HCT116 (cell line): ENCODE data around the gene PPP1R12C. TPM values are rescaled to one million over a fixed set of nuclear protein-coding genes. Genes with fewer than 3 reads are reported as not detected.

ENCODE experiments used
- ATAC-seq: fragments of 200-7000 bp; cut with Tn5 transposase; 2 replicates; pipeline ENCODE4 v1.9.1; 2020; ENCODE audit warnings: mild to moderate bottlenecking, moderate library complexity
- BruUV-seq: library from RNA; stranded (reverse); fragments of 400-500 nt; replicated peaks from 2 replicates; lab custom pipeline; 2021; lab: Mats Ljungman, UMichigan
- CTCF ChIA-PET: fragments of 300-600 bp; sonication (Branson Sonifier 250); formaldehyde crosslinking; loops from one replicate; lab custom pipeline; 2021; ENCODE audit warnings: antibody characterized with exemption; lab: Charles Lee
- POLR2A ChIA-PET: fragments of 300-600, 350-600 bp; sonication (Branson Sonifier 250); formaldehyde crosslinking; loops from one replicate; lab custom pipeline; 2021; ENCODE audit warnings: antibody characterized with exemption; lab: Charles Lee
- RAD21 ChIA-PET, 2 experiments: fragments of 300-600 bp; sonication (Branson Sonifier 250); formaldehyde crosslinking; loops; one replicate each; lab custom pipeline; 2023; ENCODE audit warnings: low total read pairs in 2 of 2; ENCODE audit not compliant: uncharacterized antibody in 2 of 2, unreplicated experiment in 2 of 2, low non-redundant PET in 1 of 2; lab: Charles Lee
- DNase-seq: peaks from one replicate; pipeline ENCODE4 v3.0.0-alpha.2; 2010; ENCODE audit warnings: low read depth, low spot score
- H2AFZ ChIP-seq: fragments of 200-600 bp; shearing (Covaris generic), sonication (generic); 2 replicates; pipeline ENCODE4 v1.6.1; 2017; ENCODE audit warnings: low read depth, mixed run types, mixed read lengths, antibody characterized with exemption, low read length; ENCODE audit not compliant: poor library complexity, severe bottlenecking
- H3K27ac ChIP-seq: 2 replicates; pipeline ENCODE4 v1.5.1; 2012; ENCODE audit warnings: low read depth, low read length
- H3K27me3 ChIP-seq: fragments of 200-600 bp; sonication (generic); 2 replicates; pipeline ENCODE4 v1.6.1; 2016; ENCODE audit warnings: mixed run types, low read length, mixed read lengths; ENCODE audit not compliant: insufficient read depth
- H3K36me3 ChIP-seq, 2 experiments: fragments of 200-500 bp in 1 of 2; fragments of 200-600 bp in 1 of 2; sonication (Bioruptor generic) in 1 of 2; sonication (generic) in 1 of 2; 2 replicates each; pipeline versions ENCODE4 v1.5.1 to v1.6.1; 2014 to 2016; ENCODE audit warnings: low read length in 2 of 2, inconsistent platforms in 1 of 2, mixed read lengths in 1 of 2, mixed run types in 1 of 2; ENCODE audit not compliant: insufficient read depth in 2 of 2, control insufficient read depth in 1 of 2
- H3K4me1 ChIP-seq, 2 experiments: fragments of 200-600 bp in 1 of 2; sonication (generic) in 1 of 2; 2 replicates each; pipeline versions ENCODE4 v1.5.1 to v1.6.1; 2012 to 2017; ENCODE audit warnings: low read length in 2 of 2, inconsistent platforms in 1 of 2, mild to moderate bottlenecking in 1 of 2, mixed read lengths in 1 of 2, mixed run types in 1 of 2, moderate library complexity in 1 of 2; ENCODE audit not compliant: insufficient read depth in 2 of 2, control insufficient read depth in 1 of 2
- H3K4me2 ChIP-seq: fragments of 200-600 bp; sonication (generic); 2 replicates; pipeline ENCODE4 v1.6.1; 2017; ENCODE audit warnings: mixed run types, low read length, mixed read lengths
- H3K4me3 ChIP-seq, 2 experiments: fragments of 200-600 bp in 1 of 2; sonication (generic) in 1 of 2; replicated peaks in 1 of 2; 2 replicates each; pipeline ENCODE4 v1.5.1; 2011 to 2016; ENCODE audit warnings: low read length in 2 of 2, control low read depth in 1 of 2, low read depth in 1 of 2, mild to moderate bottlenecking in 1 of 2, mixed read lengths in 1 of 2, mixed run types in 1 of 2
- H3K79me2 ChIP-seq: fragments of 200-600 bp; sonication (generic); 2 replicates; pipeline ENCODE4 v1.6.1; 2017; ENCODE audit warnings: mild to moderate bottlenecking, mixed run types, low read length, moderate library complexity, mixed read lengths; ENCODE audit not compliant: insufficient read depth
- H3K9ac ChIP-seq: fragments of 200-600 bp; sonication (generic); 2 replicates; pipeline ENCODE4 v1.6.1; 2016; ENCODE audit warnings: low read length, mixed read lengths
- H3K9me2 ChIP-seq: fragments of 200-600 bp; sonication (generic), shearing (Covaris generic); 2 replicates; pipeline ENCODE4 v1.6.1; 2017; ENCODE audit warnings: mixed run types, mild to moderate bottlenecking, moderate library complexity; ENCODE audit not compliant: insufficient read depth
- H3K9me3 ChIP-seq, 2 experiments: fragments of 200-500 bp in 1 of 2; fragments of 200-600 bp in 1 of 2; sonication (Bioruptor generic) in 1 of 2; sonication (generic) in 1 of 2; 2 replicates each; pipeline ENCODE4 v1.6.1; 2014 to 2017; ENCODE audit warnings: low read length in 2 of 2, mixed read lengths in 2 of 2, inconsistent platforms in 1 of 2, low read depth in 1 of 2, mild to moderate bottlenecking in 1 of 2, mixed run types in 1 of 2, moderate library complexity in 1 of 2; ENCODE audit not compliant: control insufficient read depth in 1 of 2, insufficient read depth in 1 of 2
- H4K20me1 ChIP-seq: fragments of 200-600 bp; sonication (generic), shearing (Covaris generic); 2 replicates; pipeline ENCODE4 v1.6.1; 2017; ENCODE audit warnings: mixed run types, mild to moderate bottlenecking, moderate library complexity; ENCODE audit not compliant: insufficient read depth
- ATF3 ChIP-seq: IDR thresholded peaks from 2 replicates; pipeline ENCODE4 v1.6.1; 2012
- FOSL1 ChIP-seq: IDR thresholded peaks from 2 replicates; pipeline ENCODE4 v1.6.1; 2012; ENCODE audit warnings: low read depth
- JUND ChIP-seq: IDR thresholded peaks from 2 replicates; pipeline ENCODE4 v1.6.1; 2012
- MAX ChIP-seq: IDR thresholded peaks from 2 replicates; pipeline ENCODE4 v1.6.1; 2012
- POLR2A ChIP-seq: IDR thresholded peaks from 2 replicates; pipeline ENCODE4 v1.7.0; 2011; ENCODE audit warnings: borderline replicate concordance; ENCODE audit not compliant: insufficient read depth, insufficient read length; ENCODE audit errors: extremely low read depth
- POLR2AphosphoS5 ChIP-seq: IDR thresholded peaks from 2 replicates; pipeline ENCODE4 v1.6.1; 2011; ENCODE audit warnings: mild to moderate bottlenecking, low read depth, low read length, moderate library complexity
- REST ChIP-seq: IDR thresholded peaks from 2 replicates; pipeline ENCODE4 v1.6.1; 2012; ENCODE audit warnings: low read depth
- SRF ChIP-seq: IDR thresholded peaks from 2 replicates; pipeline ENCODE4 v1.6.1; 2012; ENCODE audit warnings: low read depth
- intact Hi-C: fragments of 100-400 bp; cut with micrococcal nuclease; formaldehyde crosslinking; loops from 2 replicates; pipeline ENCODE4 v1.10.0; 2022
- total RNA-seq: library from RNA; stranded (reverse); gene quantifications from one replicate; pipeline ENCODE4 v1.2.1, GENCODE V29; 2021; ENCODE audit not compliant: unreplicated experiment

The PPP1R12C gene
- total RNA-seq, 1 experiment from 2014 or later, result 83.2 TPM

GRCh38 chr19:55136399-55137102 lies 19.1 kb upstream of the PPP1R12C start:
- TSS peak; percentile 10 for BruUV-seq
- intact Hi-C loops, result no loop called here
- CTCF ChIA-PET, result interaction anchor here (0.8 to 1.2 kb wide), 4 partner anchors 10 to 48 kb away, joined by 3 to 4 read pairs (median 4); no protein-coding TSS in a partner anchor

More at GRCh38 chr19:55136399-55137102, 19.1 kb upstream of the PPP1R12C start:
- POLR2A ChIA-PET, result no interaction called here
- no peaks in the 10 kb centered on the region for H3K9me3 ChIP-seq
- no peaks in the 10 kb centered on the region for H3K79me2 ChIP-seq
- peaks cover 0 to 13% of the 10 kb centered on the region in 2 experiments; a peak in 2 of 4 replicates for H3K36me3 ChIP-seq
- no peak overlapping the region for H3K4me2 ChIP-seq
- RAD21 ChIA-PET, result interaction anchor here in 1 of 2 experiments (0.5 kb wide), 1 partner anchor 289 kb away, joined by 3 read pairs; no protein-coding TSS in a partner anchor
- no peak overlapping the region for H3K9ac ChIP-seq
- H3K4me3 ChIP-seq, result no peak overlapping the region
- H2AFZ ChIP-seq, result no peak overlapping the region
- no peaks in the 10 kb centered on the region for H3K9me2 ChIP-seq
- peaks cover under 1 to 6% of the 10 kb centered on the region in 2 experiments; a peak in 2 of 4 replicates for H3K4me1 ChIP-seq
- no peak for TF ChIP-seq JUND
- no peak for TF ChIP-seq POLR2A
- no peak for TF ChIP-seq FOSL1
- no peak for TF ChIP-seq REST
- no peak for TF ChIP-seq ATF3
- no peak for TF ChIP-seq SRF
- TF ChIP-seq POLR2AphosphoS5, result no peak
- no peak for TF ChIP-seq MAX
- no peaks in the 10 kb centered on the region for H3K27me3 ChIP-seq
- H3K27ac ChIP-seq, result no peak overlapping the region
- no peaks in the 10 kb centered on the region for H4K20me1 ChIP-seq
- no peak for ATAC-seq
- no peak for DNase-seq
